Activated CD4-positive, alpha-beta memory T cell treated with anti-CD3 and anti-CD28 coated beads, Interleukin-2, amount 10 ng/mL, durations not matched to agents 7 days and 5 days (primary cell): ENCODE results near the gene MRPL51. TPM values are rescaled to one million over a fixed set of nuclear protein-coding genes. Genes with fewer than 3 reads are reported as not detected.

Experiments
- CTCF ChIA-PET: fragments of 350-600 bp; sonication (Branson Sonifier 250); formaldehyde crosslinking; loops from one replicate; lab custom pipeline; 2021; ENCODE audit warnings: antibody characterized with exemption, inconsistent platforms; lab: Charles Lee
- POLR2A ChIA-PET: fragments of 350-600 bp; sonication (Branson Sonifier 250); formaldehyde crosslinking; loops from one replicate; lab custom pipeline; 2021; ENCODE audit warnings: antibody characterized with exemption; lab: Charles Lee
- DNase-seq: peaks from one replicate; pipeline ENCODE4 v3.0.0-alpha.2; 2020
- H3K27ac Mint-ChIP-seq: one replicate; pipeline ENCODE4 v1.8.0; 2021; ENCODE audit warnings: mild to moderate bottlenecking, mixed read lengths
- H3K27me3 Mint-ChIP-seq: one replicate; pipeline ENCODE4 v1.8.0; 2021; ENCODE audit warnings: mixed read lengths
- H3K36me3 Mint-ChIP-seq: one replicate; pipeline ENCODE4 v1.8.0; 2021; ENCODE audit warnings: low read depth, mixed read lengths
- H3K4me1 Mint-ChIP-seq: one replicate; pipeline ENCODE4 v1.8.0; 2021; ENCODE audit warnings: mixed read lengths
- H3K4me3 Mint-ChIP-seq: one replicate; pipeline ENCODE4 v1.8.0; 2021; ENCODE audit warnings: mild to moderate bottlenecking, mixed read lengths
- H3K9me3 Mint-ChIP-seq: one replicate; pipeline ENCODE4 v1.8.0; 2021; ENCODE audit warnings: mixed read lengths
- total RNA-seq, 2 experiments: library from RNA; stranded (reverse); gene quantifications; one replicate each; pipeline ENCODE4 v1.2.3, GENCODE V29; 2021

MRPL51 gene
- total RNA-seq, 2 experiments from 2014 or later: 204 to 208 TPM

GRCh38 chr12:6465467-6466183, 27.4 kb downstream of the MRPL51 start:
- H3K36me3 Mint-ChIP-seq: peaks cover 82% of the 10 kb centered on the region
- peak overlapping the region; percentile 66 for H3K27ac Mint-ChIP-seq
- no peak overlapping the region for H3K4me3 Mint-ChIP-seq

GRCh38 chr12:6464531-6464930, 28.5 kb downstream of the MRPL51 start:
- POLR2A ChIA-PET: interaction anchor here (1.1 to 7.9 kb wide), 6 partner anchors 12 to 72 kb away, joined by 3 to 215 read pairs (median 36); partner anchors contain the start of genes CD27, GAPDH, MRPL51 and TAPBPL
- H3K36me3 Mint-ChIP-seq: peaks cover 86% of the 10 kb centered on the region
- H3K9me3 Mint-ChIP-seq: no peaks in the 10 kb centered on the region
- no peaks in the 10 kb centered on the region for H3K27me3 Mint-ChIP-seq
- CTCF ChIA-PET: interaction anchor here (0.6 to 4.3 kb wide), 20 partner anchors 14 to 500 kb away, joined by 3 to 95 read pairs (median 8); partner anchors contain the start of genes GAPDH, MRPL51 and TAPBPL
- peak overlapping the region; percentile 98 for H3K27ac Mint-ChIP-seq
- DNase-seq: no peak
- peak overlapping the region; percentile 36 for H3K4me3 Mint-ChIP-seq
- H3K4me1 Mint-ChIP-seq: peaks cover 93% of the 10 kb centered on the region

More at GRCh38 chr12:6465467-6466183, 27.4 kb downstream of the MRPL51 start:
- DNase-seq: no peak
- Mint-ChIP-seq H3K9me3 (no peaks in the 10 kb centered on the region), H3K27me3 (no peaks in the 10 kb centered on the region), H3K4me1 (peaks cover 85% of the 10 kb centered on the region)
- ChIA-PET POLR2A (interaction anchor here (0.7 to 7.9 kb wide), 14 partner anchors 9 to 131 kb away, joined by 3 to 215 read pairs (median 6); partner anchors contain the start of genes CD27, GAPDH, MRPL51 and TAPBPL), CTCF (interaction anchor here (0.5 to 2.3 kb wide), 26 partner anchors 12 to 499 kb away, joined by 3 to 95 read pairs (median 6); partner anchors contain the start of genes CD27, GAPDH, MRPL51 and TAPBPL)

GRCh38 chr12:6463858-6464257, 29.2 kb downstream of the MRPL51 start:
- H3K27me3 Mint-ChIP-seq: no peaks in the 10 kb centered on the region
- POLR2A ChIA-PET: interaction anchor here (0.9 to 7.9 kb wide), 11 partner anchors 11 to 128 kb away, joined by 3 to 215 read pairs (median 21); partner anchors contain the start of genes CD27, GAPDH, MRPL51 and TAPBPL
- peaks cover 93% of the 10 kb centered on the region for H3K4me1 Mint-ChIP-seq
- peak overlapping the region; percentile 74 for H3K4me3 Mint-ChIP-seq
- peaks cover 86% of the 10 kb centered on the region for H3K36me3 Mint-ChIP-seq
- DNase-seq: no peak
- H3K27ac Mint-ChIP-seq: peak overlapping the region; percentile 98
- CTCF ChIA-PET: interaction anchor here (0.8 to 4.3 kb wide), 10 partner anchors 9 to 127 kb away, joined by 3 to 36 read pairs (median 4); partner anchors contain the start of gene TAPBPL
- H3K9me3 Mint-ChIP-seq: no peaks in the 10 kb centered on the region

- Mint-ChIP-seq H3K4me3 (peak overlapping the region; percentile 74), H3K27me3 (no peaks in the 10 kb centered on the region), H3K4me1 (peaks cover 93% of the 10 kb centered on the region), H3K36me3 (peaks cover 86% of the 10 kb centered on the region), H3K27ac (peak overlapping the region; percentile 98), H3K9me3 (no peaks in the 10 kb centered on the region)
- CTCF ChIA-PET: interaction anchor here (0.8 to 4.3 kb wide), 11 partner anchors 8 to 127 kb away, joined by 3 to 36 read pairs (median 4); partner anchors contain the start of gene TAPBPL
- no peak for DNase-seq
- POLR2A ChIA-PET: interaction anchor here (0.9 to 21.3 kb wide), 12 partner anchors 7 to 127 kb away, joined by 3 to 298 read pairs (median 34); partner anchors contain the start of genes CD27, GAPDH, MRPL51 and TAPBPL
Measured at GRCh38 chr12:6463216-6463615, 29.8 kb downstream of the MRPL51 start.

- CTCF ChIA-PET: interaction anchor here (0.9 to 4.3 kb wide), 10 partner anchors 8 to 127 kb away, joined by 3 to 36 read pairs (median 4); partner anchors contain the start of genes TAPBPL and VAMP1
- peak overlapping the region; percentile 98 for H3K27ac Mint-ChIP-seq
- POLR2A ChIA-PET: interaction anchor here (0.7 to 21.3 kb wide), 19 partner anchors 8 to 410 kb away, joined by 3 to 298 read pairs (median 20); partner anchors contain the start of genes CD27, GAPDH, MRPL51 and NOP2
- no peaks in the 10 kb centered on the region for H3K27me3 Mint-ChIP-seq
- DNase-seq: peak; percentile 51
- peaks cover 88% of the 10 kb centered on the region for H3K36me3 Mint-ChIP-seq
- peaks cover 85% of the 10 kb centered on the region for H3K4me1 Mint-ChIP-seq
- peak overlapping the region; percentile 74 for H3K4me3 Mint-ChIP-seq
- no peaks in the 10 kb centered on the region for H3K9me3 Mint-ChIP-seq
Measured at GRCh38 chr12:6462234-6462995, 30.6 kb downstream of the MRPL51 start.

GRCh38 chr12:6461401-6462233, 31.4 kb downstream of the MRPL51 start:
- peak; percentile 91 for DNase-seq
- H3K4me3 Mint-ChIP-seq: peak overlapping the region; percentile 74
- POLR2A ChIA-PET: interaction anchor here (0.7 to 21.3 kb wide), 17 partner anchors 9 to 411 kb away, joined by 3 to 298 read pairs (median 21); partner anchors contain the start of genes CD27, GAPDH, MRPL51 and NOP2
- peaks cover 87% of the 10 kb centered on the region for H3K36me3 Mint-ChIP-seq
- H3K4me1 Mint-ChIP-seq: peaks cover 84% of the 10 kb centered on the region
- H3K27me3 Mint-ChIP-seq: no peaks in the 10 kb centered on the region
- CTCF ChIA-PET: interaction anchor here (0.8 to 4.3 kb wide), 16 partner anchors 8 to 135 kb away, joined by 3 to 36 read pairs (median 4); partner anchors contain the start of genes TAPBPL and VAMP1
- H3K27ac Mint-ChIP-seq: peak overlapping the region; percentile 98
- H3K9me3 Mint-ChIP-seq: no peaks in the 10 kb centered on the region

- ChIA-PET CTCF (interaction anchor here (0.8 to 4.3 kb wide), 14 partner anchors 9 to 135 kb away, joined by 3 to 36 read pairs (median 3); partner anchors contain the start of genes TAPBPL and VAMP1), POLR2A (interaction anchor here (1.7 to 21.3 kb wide), 15 partner anchors 8 to 125 kb away, joined by 4 to 298 read pairs (median 21); partner anchors contain the start of genes CD27, GAPDH, MRPL51 and NOP2)
- H3K27me3 Mint-ChIP-seq: no peaks in the 10 kb centered on the region
- DNase-seq: peak; percentile 43
- peaks cover 84% of the 10 kb centered on the region for H3K36me3 Mint-ChIP-seq
- peak overlapping the region; percentile 74 for H3K4me3 Mint-ChIP-seq
- H3K4me1 Mint-ChIP-seq: peaks cover 80% of the 10 kb centered on the region
- peak overlapping the region; percentile 98 for H3K27ac Mint-ChIP-seq
- H3K9me3 Mint-ChIP-seq: no peaks in the 10 kb centered on the region
Measured at GRCh38 chr12:6460751-6461371, 32.2 kb downstream of the MRPL51 start.

- Mint-ChIP-seq H3K27me3 (no peaks in the 10 kb centered on the region), H3K4me1 (peaks cover 78% of the 10 kb centered on the region), H3K27ac (peak overlapping the region; percentile 56), H3K4me3 (peak overlapping the region; percentile 9), H3K36me3 (peaks cover 85% of the 10 kb centered on the region), H3K9me3 (no peaks in the 10 kb centered on the region)
- CTCF ChIA-PET: interaction anchor here (1.1 kb wide), 1 partner anchor 11 kb away, joined by 4 read pairs; the partner anchor contains the start of gene VAMP1
- POLR2A ChIA-PET: interaction anchor here (0.5 to 21.3 kb wide), 11 partner anchors 6 to 123 kb away, joined by 3 to 298 read pairs (median 47); partner anchors contain the start of genes CD27, GAPDH, MRPL51 and TAPBPL
- DNase-seq: no peak
Measured at GRCh38 chr12:6459004-6459337, 34.1 kb downstream of the MRPL51 start.

- H3K27ac Mint-ChIP-seq: no peak overlapping the region
- DNase-seq: no peak
- no peak overlapping the region for H3K4me3 Mint-ChIP-seq
- peaks cover 78% of the 10 kb centered on the region for H3K4me1 Mint-ChIP-seq
- ChIA-PET CTCF (interaction anchor here (1.1 kb wide), 1 partner anchor 12 kb away, joined by 4 read pairs; the partner anchor contains the start of gene VAMP1), POLR2A (interaction anchor here (0.5 to 21.3 kb wide), 12 partner anchors 9 to 135 kb away, joined by 3 to 298 read pairs (median 6); partner anchors contain the start of genes CD27, GAPDH, MRPL51 and VAMP1)
- H3K27me3 Mint-ChIP-seq: no peaks in the 10 kb centered on the region
- peaks cover 86% of the 10 kb centered on the region for H3K36me3 Mint-ChIP-seq
- H3K9me3 Mint-ChIP-seq: no peaks in the 10 kb centered on the region
Measured at GRCh38 chr12:6458281-6459003, 34.6 kb downstream of the MRPL51 start.
